Spleen (tissue), 11 donors: Measurements from ENCODE around the gene CLDN2. TPM values are rescaled to one million over a fixed set of nuclear protein-coding genes. Genes with fewer than 3 reads are reported as not detected.

Experiments
- DNase-seq: peaks from one replicate; pipeline ENCODE4 v3.0.0-alpha.2; 2020
- H3K27ac ChIP-seq, 8 donors: fragments of 200-600 bp; sonication (generic) in 7 of 8; 1 replicate in 4 of 8; 2 replicates in 4 of 8; pipeline versions ENCODE4 v1.5.0 to v1.8.0; 2016 to 2021; ENCODE audit warnings: inconsistent platforms in 4 of 8, mild to moderate bottlenecking in 4 of 8, moderate library complexity in 1 of 8
- H3K27me3 ChIP-seq, 7 donors: fragments of 200-600 bp; sonication (generic) in 6 of 7; replicated peaks in 1 of 7; 1 replicate in 4 of 7; 2 replicates in 3 of 7; pipeline versions ENCODE4 v1.5.0 to v1.8.0; 2016 to 2021; ENCODE audit warnings: inconsistent platforms in 3 of 7, mild to moderate bottlenecking in 1 of 7
- H3K36me3 ChIP-seq, 6 donors: fragments of 200-600 bp; sonication (generic) in 5 of 6; 1 replicate in 4 of 6; 2 replicates in 2 of 6; pipeline versions ENCODE4 v1.5.0 to v1.8.0; 2016 to 2021; ENCODE audit warnings: inconsistent platforms in 2 of 6
- H3K4me1 ChIP-seq, 6 donors: fragments of 200-600 bp; sonication (generic) in 5 of 6; 1 replicate in 3 of 6; 2 replicates in 3 of 6; pipeline versions ENCODE4 v1.5.0 to v1.8.0; 2016 to 2021; ENCODE audit warnings: inconsistent platforms in 3 of 6
- H3K4me3 ChIP-seq, 8 donors: fragments of 200-600 bp; sonication (generic) in 7 of 8; 1 replicate in 4 of 8; 2 replicates in 4 of 8; pipeline versions ENCODE4 v1.5.0 to v1.8.0; 2016 to 2021; ENCODE audit warnings: inconsistent platforms in 4 of 8, mild to moderate bottlenecking in 4 of 8, moderate library complexity in 2 of 8
- H3K9me3 ChIP-seq, 8 donors: fragments of 200-600 bp; sonication (generic) in 7 of 8; 1 replicate in 4 of 8; 2 replicates in 4 of 8; pipeline versions ENCODE4 v1.5.0 to v1.8.0; 2016 to 2021; ENCODE audit warnings: inconsistent platforms in 4 of 8
- POLR2A ChIP-seq, 3 donors: fragments of 450-650 bp; IDR thresholded peaks; one replicate each; pipeline ENCODE4 v1.5.1; 2017; ENCODE audit warnings: antibody characterized with exemption in 3 of 3, mild to moderate bottlenecking in 1 of 3
- POLR2AphosphoS5 ChIP-seq, 3 donors: sonication (generic); formaldehyde crosslinking; IDR thresholded peaks; one replicate each; pipeline ENCODE4 v1.5.1; 2017; ENCODE audit warnings: antibody characterized with exemption in 3 of 3
- WGBS, 5 donors: extraction: QIAGEN DNeasy Blood & Tissue Kit in 3 of 5; methylation state at CpG; one replicate each; pipeline versions ENCODE4 v1.1.5 to v1.1.7; 2013 to 2018; 5-methylcytosine and 5-hydroxymethylcytosine counted together
- intact Hi-C: fragments of 100-400 bp; cut with DNase I; formaldehyde crosslinking; loops from one replicate; pipeline ENCODE4 v1.15.0; 2023; ENCODE audit warnings: low total_unique reads
- polyA plus RNA-seq, 3 donors: library from polyadenylated mRNA; stranded (reverse); fragments of 200-250 nt; gene quantifications; one replicate each; pipeline ENCODE4 v1.2.1, GENCODE V29; 2013
- total RNA-seq, 7 donors: library from RNA; depleted of rRNA in 3 of 7; stranded (reverse); fragments of >200 nt in 3 of 7; fragmentation: NEBNext Ultra II Directional in 4 of 7; extraction: Animal tissue kit (Norgen Biotek cat#: 25700) in 4 of 7; gene quantifications; one replicate each; pipeline versions ENCODE4 v1.1.0 to v1.2.1, GENCODE V29; 2016 to 2021
- TF ChIP-seq, protein P1 (sequence below), 11 experiments: fragments of 200-600 bp in 7 of 11; fragments of 450-650 bp in 4 of 11; sonication (generic) in 4 of 11; IDR thresholded peaks in 8 of 11; conservative IDR thresholded peaks in 3 of 11; 1 replicate in 7 of 11; 2 replicates in 4 of 11; pipeline versions ENCODE4 v1.4.0 to v1.8.0; 2016 to 2021; ENCODE audit warnings: antibody characterized with exemption in 11 of 11, inconsistent platforms in 4 of 11, mild to moderate bottlenecking in 1 of 11
- donor health status: healthy with polysubstance abuse.
- donor health status: DM: no; HTN: no; CAD: no; lungs with moderate emphysema.
- donor health status: DM: no; HTN: no; CAD: no.
- donor health status: Bipolar disorder and iron deficiency.
- donor health status: healthy.
- donor health status: DM: no; HTN: no; CAD: no.
- donor health status: DM: yes; HTN: yes; CAD: no.

The CLDN2 gene
- total and polyA plus RNA-seq, 10 donors = not detected

DNA sequence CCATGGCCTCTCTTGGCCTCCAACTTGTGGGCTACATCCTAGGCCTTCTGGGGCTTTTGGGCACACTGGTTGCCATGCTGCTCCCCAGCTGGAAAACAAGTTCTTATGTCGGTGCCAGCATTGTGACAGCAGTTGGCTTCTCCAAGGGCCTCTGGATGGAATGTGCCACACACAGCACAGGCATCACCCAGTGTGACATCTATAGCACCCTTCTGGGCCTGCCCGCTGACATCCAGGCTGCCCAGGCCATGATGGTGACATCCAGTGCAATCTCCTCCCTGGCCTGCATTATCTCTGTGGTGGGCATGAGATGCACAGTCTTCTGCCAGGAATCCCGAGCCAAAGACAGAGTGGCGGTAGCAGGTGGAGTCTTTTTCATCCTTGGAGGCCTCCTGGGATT is 8.0 kb downstream of the CLDN2 start:
- Histone ChIP-seq H3K4me3 (no peak overlapping the region), H3K27me3 (peaks cover 0 to 6% (median 0%) of the 10 kb centered on the region in 7 donors), H3K36me3 (no peaks in the 10 kb centered on the region), H3K27ac (no peak overlapping the region), H3K4me1 (peaks cover 0 to 3% (median under 1%) of the 10 kb centered on the region in 6 donors), H3K9me3 (no peaks in the 10 kb centered on the region)
- DNase-seq = no peak
- TF ChIP-seq POLR2AphosphoS5 (IDR thresholded peaks at IDR 0.05) (no peak), POLR2A (IDR thresholded peaks at IDR 0.05) (no peak)
- WGBS, 5 donors = 73 to 96% (median 80%) methylated on average over 1 to 4 of the region's 4 CpGs
- intact Hi-C loops = no loop called here

DNA sequence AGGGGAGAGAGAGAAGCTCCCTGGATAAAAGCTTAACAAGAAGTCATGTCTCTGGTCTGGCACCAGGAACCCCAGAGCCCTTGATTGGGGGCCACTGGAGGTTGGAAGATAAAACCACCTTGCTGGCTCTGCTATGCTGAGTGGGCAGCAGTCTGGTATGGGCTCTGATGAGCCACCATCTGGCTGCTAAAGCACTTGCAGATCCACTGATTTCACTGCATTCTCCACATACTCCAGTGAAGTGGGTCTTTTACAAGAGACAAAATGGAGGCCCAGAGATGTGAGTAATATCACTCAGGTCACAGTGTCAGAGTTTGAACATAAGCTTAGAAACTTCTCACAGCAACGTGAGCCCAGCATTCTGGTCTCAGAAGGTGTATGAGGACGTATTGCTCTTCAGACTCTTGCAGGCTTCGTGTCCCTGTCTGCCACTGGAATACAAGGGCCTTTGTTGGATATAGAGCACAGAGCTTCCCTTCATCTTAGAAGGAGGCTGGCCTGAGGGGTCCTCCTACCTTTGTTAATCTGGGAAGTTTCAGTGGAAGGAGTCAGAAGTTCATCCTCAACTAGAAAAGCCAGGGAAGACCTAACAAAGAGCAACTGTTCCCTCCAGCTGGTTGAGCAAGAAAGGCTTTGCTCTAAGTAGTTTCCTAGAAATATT is 11.8 kb downstream of the CLDN2 start:
- intact Hi-C loops = no loop called here
- WGBS, 5 donors = 74 to 97% (median 90%) methylated on average over 3 of the region's 3 CpGs; no CpG with 5 or more reads in 1 of the 5 donors
- TF ChIP-seq POLR2A (IDR thresholded peaks at IDR 0.05) (no peak), POLR2AphosphoS5 (IDR thresholded peaks at IDR 0.05) (no peak)
- TF ChIP-seq, protein P1, sequence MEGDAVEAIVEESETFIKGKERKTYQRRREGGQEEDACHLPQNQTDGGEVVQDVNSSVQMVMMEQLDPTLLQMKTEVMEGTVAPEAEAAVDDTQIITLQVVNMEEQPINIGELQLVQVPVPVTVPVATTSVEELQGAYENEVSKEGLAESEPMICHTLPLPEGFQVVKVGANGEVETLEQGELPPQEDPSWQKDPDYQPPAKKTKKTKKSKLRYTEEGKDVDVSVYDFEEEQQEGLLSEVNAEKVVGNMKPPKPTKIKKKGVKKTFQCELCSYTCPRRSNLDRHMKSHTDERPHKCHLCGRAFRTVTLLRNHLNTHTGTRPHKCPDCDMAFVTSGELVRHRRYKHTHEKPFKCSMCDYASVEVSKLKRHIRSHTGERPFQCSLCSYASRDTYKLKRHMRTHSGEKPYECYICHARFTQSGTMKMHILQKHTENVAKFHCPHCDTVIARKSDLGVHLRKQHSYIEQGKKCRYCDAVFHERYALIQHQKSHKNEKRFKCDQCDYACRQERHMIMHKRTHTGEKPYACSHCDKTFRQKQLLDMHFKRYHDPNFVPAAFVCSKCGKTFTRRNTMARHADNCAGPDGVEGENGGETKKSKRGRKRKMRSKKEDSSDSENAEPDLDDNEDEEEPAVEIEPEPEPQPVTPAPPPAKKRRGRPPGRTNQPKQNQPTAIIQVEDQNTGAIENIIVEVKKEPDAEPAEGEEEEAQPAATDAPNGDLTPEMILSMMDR (IDR thresholded peaks at IDR 0.05 in 8 of 11, conservative IDR thresholded peaks at IDR 0.05 in 3 of 11) = no peak
- H3K9me3 ChIP-seq = no peaks in the 10 kb centered on the region
- H3K4me3 ChIP-seq = no peak overlapping the region
- H3K4me1 ChIP-seq = peaks cover 0 to 8% (median 2%) of the 10 kb centered on the region in 6 donors
- no peak for DNase-seq
- H3K36me3 ChIP-seq = no peaks in the 10 kb centered on the region
- peaks cover 0 to 6% (median 0%) of the 10 kb centered on the region in 7 donors for H3K27me3 ChIP-seq
- H3K27ac ChIP-seq = no peak overlapping the region

DNA sequence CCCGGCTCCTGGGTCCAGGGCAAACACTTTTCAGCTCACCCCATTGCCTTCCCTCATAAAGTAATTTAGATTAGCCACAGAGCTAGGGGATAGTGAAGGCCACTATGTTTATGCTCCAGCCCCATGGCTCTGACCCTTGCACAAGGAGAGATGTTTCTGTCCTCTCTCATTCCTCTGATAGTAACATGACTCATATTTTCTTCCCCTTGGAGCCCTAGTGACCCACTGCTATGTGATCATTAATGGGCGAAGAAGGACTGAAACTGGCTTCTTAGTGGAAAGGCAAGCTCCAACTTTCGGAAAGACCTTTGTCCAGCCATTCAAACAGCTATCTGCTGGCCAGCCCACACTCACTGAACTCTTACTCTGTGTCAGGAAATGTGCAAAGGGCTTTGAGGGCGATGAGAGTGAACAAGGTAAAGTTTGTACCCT is 12.3 kb downstream of the CLDN2 start:
- Histone ChIP-seq H3K4me1 (peaks cover 0 to 8% (median 2%) of the 10 kb centered on the region in 6 donors), H3K9me3 (no peaks in the 10 kb centered on the region), H3K27ac (no peak overlapping the region), H3K36me3 (no peaks in the 10 kb centered on the region), H3K27me3 (peaks cover 0 to 6% (median 0%) of the 10 kb centered on the region in 7 donors), H3K4me3 (no peak overlapping the region)
- 61 to 90% (median 76%) methylated on average over 4 of the region's 4 CpGs for WGBS, 5 donors
- no peak for DNase-seq
- intact Hi-C loops = no loop called here
- TF ChIP-seq, protein P1 (IDR thresholded peaks at IDR 0.05 in 8 of 11, conservative IDR thresholded peaks at IDR 0.05 in 3 of 11) = no peak
- TF ChIP-seq POLR2AphosphoS5 (IDR thresholded peaks at IDR 0.05) = no peak
- no peak for TF ChIP-seq POLR2A (IDR thresholded peaks at IDR 0.05)

DNA sequence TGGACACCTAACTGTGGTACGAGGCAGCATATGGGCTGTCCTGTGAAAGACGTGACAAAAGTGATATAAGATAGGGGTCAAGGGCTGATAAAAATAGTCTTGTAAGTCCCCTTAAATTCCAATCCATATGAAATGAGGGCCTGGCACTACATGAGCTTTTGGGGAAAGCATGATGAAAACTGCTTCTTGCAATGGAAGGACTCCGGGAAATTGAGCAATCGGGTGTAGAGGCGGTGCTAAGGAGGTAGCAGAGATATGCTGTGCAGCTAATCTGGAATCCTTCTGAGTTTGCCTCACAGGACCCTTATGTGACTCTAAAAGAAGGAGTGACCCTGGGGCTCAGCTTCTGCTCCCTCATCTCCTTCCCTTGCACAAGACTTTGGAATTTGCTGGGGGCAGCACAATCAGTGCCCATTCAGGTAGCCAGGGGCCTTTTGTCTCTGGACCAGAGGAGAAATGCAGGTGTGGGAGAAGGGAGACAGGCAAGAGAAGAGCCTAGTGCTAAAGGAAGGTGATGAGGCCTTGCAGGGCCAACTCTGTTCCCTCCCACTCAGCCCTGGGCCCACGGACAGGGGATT is 12.8 kb downstream of the CLDN2 start:
- intact Hi-C loops = no loop called here
- H3K27ac ChIP-seq = no peak overlapping the region
- DNase-seq = no peak
- TF ChIP-seq, protein P1 (IDR thresholded peaks at IDR 0.05 in 8 of 11, conservative IDR thresholded peaks at IDR 0.05 in 3 of 11) = no peak
- TF ChIP-seq POLR2A (IDR thresholded peaks at IDR 0.05) (no peak), POLR2AphosphoS5 (IDR thresholded peaks at IDR 0.05) (no peak)
- peaks cover 0 to 8% (median 2%) of the 10 kb centered on the region in 6 donors for H3K4me1 ChIP-seq
- 54 to 73% (median 63%) methylated on average over 6 of the region's 6 CpGs for WGBS, 5 donors
- no peak overlapping the region for H3K4me3 ChIP-seq
- H3K9me3 ChIP-seq = no peaks in the 10 kb centered on the region
- H3K36me3 ChIP-seq = no peaks in the 10 kb centered on the region
- H3K27me3 ChIP-seq = peaks cover 0 to 6% (median 0%) of the 10 kb centered on the region in 7 donors
